ENCODE data around the gene THG1L. TPM values are rescaled to one million over a fixed set of nuclear protein-coding genes. Genes with fewer than 3 reads are reported as not detected.

Gene THG1L
- total and polyA plus RNA-seq, 10 of the 15 experiments (the other 5 are each of a cell fraction or from before 2014, with no cell fraction given): 24.8 to 58.0 (median 34.5) TPM

DNA sequence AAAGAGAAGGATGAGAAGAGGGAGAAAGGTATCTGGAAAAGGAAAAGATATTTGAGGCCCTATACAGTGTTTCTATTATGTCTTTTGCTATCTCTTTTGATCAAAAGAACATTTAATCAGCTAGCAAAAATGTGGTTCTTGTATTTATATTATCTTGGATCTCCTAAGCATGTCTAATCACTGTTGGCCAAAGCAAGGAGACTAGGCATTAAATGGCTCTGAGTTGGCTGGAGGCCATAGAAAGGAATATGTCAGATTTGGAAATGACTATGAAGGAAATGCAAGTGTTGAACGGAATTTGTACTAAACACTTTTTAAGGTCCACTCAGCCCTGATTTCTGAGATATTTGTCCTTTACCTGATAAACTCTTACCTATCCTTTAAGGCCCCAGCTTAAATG is 22.4 kb upstream of the THG1L start:
- POLR2A ChIA-PET: no interaction called here
- no peaks in the 10 kb centered on the region for H3K27me3 ChIP-seq (replicated peaks in 1 of 2; ENCODE audit: control insufficient read depth in 2 of 2, insufficient read depth in 2 of 2, low read length in 1 of 2)
- H3K27ac ChIP-seq (ENCODE audit: control insufficient read depth, insufficient read depth): no peak overlapping the region
- intact Hi-C loops (cut with micrococcal nuclease; ENCODE audit: unreplicated experiment) (no loop called here), in situ Hi-C loops (cut with MboI) (no loop called here)
- no peaks in the 10 kb centered on the region for H4K20me1 ChIP-seq (ENCODE audit: control insufficient read depth, insufficient read depth)
- H2AFZ ChIP-seq (ENCODE audit: control insufficient read depth, low read depth, low read length): no peak overlapping the region
- CTCF ChIA-PET: interaction anchor here (0.6 to 1.6 kb wide), 5 partner anchors 9 to 147 kb away, joined by 3 to 5 read pairs (median 3); no protein-coding TSS in a partner anchor
- no peak overlapping the region for H3K4me2 ChIP-seq (ENCODE audit: control insufficient read depth, insufficient read depth)
- TF ChIP-seq, protein P1, sequence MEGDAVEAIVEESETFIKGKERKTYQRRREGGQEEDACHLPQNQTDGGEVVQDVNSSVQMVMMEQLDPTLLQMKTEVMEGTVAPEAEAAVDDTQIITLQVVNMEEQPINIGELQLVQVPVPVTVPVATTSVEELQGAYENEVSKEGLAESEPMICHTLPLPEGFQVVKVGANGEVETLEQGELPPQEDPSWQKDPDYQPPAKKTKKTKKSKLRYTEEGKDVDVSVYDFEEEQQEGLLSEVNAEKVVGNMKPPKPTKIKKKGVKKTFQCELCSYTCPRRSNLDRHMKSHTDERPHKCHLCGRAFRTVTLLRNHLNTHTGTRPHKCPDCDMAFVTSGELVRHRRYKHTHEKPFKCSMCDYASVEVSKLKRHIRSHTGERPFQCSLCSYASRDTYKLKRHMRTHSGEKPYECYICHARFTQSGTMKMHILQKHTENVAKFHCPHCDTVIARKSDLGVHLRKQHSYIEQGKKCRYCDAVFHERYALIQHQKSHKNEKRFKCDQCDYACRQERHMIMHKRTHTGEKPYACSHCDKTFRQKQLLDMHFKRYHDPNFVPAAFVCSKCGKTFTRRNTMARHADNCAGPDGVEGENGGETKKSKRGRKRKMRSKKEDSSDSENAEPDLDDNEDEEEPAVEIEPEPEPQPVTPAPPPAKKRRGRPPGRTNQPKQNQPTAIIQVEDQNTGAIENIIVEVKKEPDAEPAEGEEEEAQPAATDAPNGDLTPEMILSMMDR (IDR thresholded peaks at IDR 0.05 in 2 of 3, conservative IDR thresholded peaks at IDR 0.05 in 1 of 3; ENCODE audit: control insufficient read depth in 2 of 3, extremely low read depth in 1 of 3, insufficient read depth in 1 of 3, low read depth in 3 of 3, low read length in 3 of 3): no peak
- TF ChIP-seq CREB1 (IDR thresholded peaks at IDR 0.05; ENCODE audit: low read depth): no peak
- no peak for TF ChIP-seq BCL11A (IDR thresholded peaks at IDR 0.05; ENCODE audit: low read depth, low read length)
- TF ChIP-seq NR2C2 (IDR thresholded peaks at IDR 0.05; ENCODE audit: borderline replicate concordance, control insufficient read depth, insufficient read length, low read depth): no peak
- no peak for TF ChIP-seq NR2F1 (conservative IDR thresholded peaks at IDR 0.05)
- TF ChIP-seq, protein P2, sequence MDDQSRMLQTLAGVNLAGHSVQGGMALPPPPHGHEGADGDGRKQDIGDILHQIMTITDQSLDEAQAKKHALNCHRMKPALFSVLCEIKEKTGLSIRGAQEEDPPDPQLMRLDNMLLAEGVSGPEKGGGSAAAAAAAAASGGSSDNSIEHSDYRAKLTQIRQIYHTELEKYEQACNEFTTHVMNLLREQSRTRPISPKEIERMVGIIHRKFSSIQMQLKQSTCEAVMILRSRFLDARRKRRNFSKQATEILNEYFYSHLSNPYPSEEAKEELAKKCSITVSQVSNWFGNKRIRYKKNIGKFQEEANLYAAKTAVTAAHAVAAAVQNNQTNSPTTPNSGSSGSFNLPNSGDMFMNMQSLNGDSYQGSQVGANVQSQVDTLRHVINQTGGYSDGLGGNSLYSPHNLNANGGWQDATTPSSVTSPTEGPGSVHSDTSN (IDR thresholded peaks at IDR 0.05; ENCODE audit: insufficient replicate concordance, low read depth, low read length): no peak
- no peak for TF ChIP-seq SMAD1 (IDR thresholded peaks at IDR 0.05; ENCODE audit: low read depth, partially characterized antibody)
- no peak for TF ChIP-seq SIN3A (IDR thresholded peaks at IDR 0.05; ENCODE audit: low read depth, low read length)
- TF ChIP-seq CBFB (IDR thresholded peaks at IDR 0.05; ENCODE audit: low read depth): no peak
- TF ChIP-seq SIX5 (IDR thresholded peaks at IDR 0.05; ENCODE audit: low read depth, low read length, severe bottlenecking): no peak
- no peak for TF ChIP-seq SKIL (IDR thresholded peaks at IDR 0.05; ENCODE audit: low read depth, poor library complexity, severe bottlenecking)
- no peak for TF ChIP-seq POLR2AphosphoS5 (IDR thresholded peaks at IDR 0.05; ENCODE audit: low read length)
- no peak for TF ChIP-seq RUNX3 (IDR thresholded peaks at IDR 0.05; ENCODE audit: low read length)
- TF ChIP-seq TCF3 (IDR thresholded peaks at IDR 0.05; ENCODE audit: borderline replicate concordance, insufficient read depth, low read depth, low read length): no peak
- TF ChIP-seq RELA (IDR thresholded peaks at IDR 0.05; ENCODE audit: borderline replicate concordance, partially characterized antibody): no peak
- no peak for TF ChIP-seq SPI1 (IDR thresholded peaks at IDR 0.05; ENCODE audit: borderline replicate concordance, insufficient read depth, low read depth, low read length)
- TF ChIP-seq PAX8 (IDR thresholded peaks at IDR 0.05): no peak
- no peak for TF ChIP-seq KDM1A (IDR thresholded peaks at IDR 0.05; ENCODE audit: borderline replicate concordance)
- no peak for TF ChIP-seq RAD51 (IDR thresholded peaks at IDR 0.05)
- no peak for TF ChIP-seq NR2C1 (IDR thresholded peaks at IDR 0.05)
- H3K4me3 ChIP-seq: no peak overlapping the region
- H3K9me3 ChIP-seq (replicated peaks; ENCODE audit: control insufficient read depth, insufficient read depth, low read length): no peaks in the 10 kb centered on the region
- DNase-seq (ENCODE audit: low read depth, low spot score) (no peak), FAIRE-seq (no peak), ATAC-seq (no peak)
- 96% methylated on average over 1 of the region's 1 CpG for WGBS (ENCODE audit: insufficient coverage, insufficient replicate concordance, low lambda C conversion rate, missing lambda C conversion rate)
- no TSS peak for BruUV-seq (replicated peaks)
- no peaks in the 10 kb centered on the region for H3K79me2 ChIP-seq (ENCODE audit: control insufficient read depth, insufficient read depth, low read length)
- H3K36me3 ChIP-seq (ENCODE audit: control insufficient read depth in 2 of 2, insufficient read depth in 2 of 2, low read length in 1 of 2): no peaks in the 10 kb centered on the region
- no peak overlapping the region for H3K9ac ChIP-seq (ENCODE audit: control insufficient read depth, insufficient read depth, low read length)
- RAD21 ChIA-PET (ENCODE audit: unreplicated experiment): no interaction called here
- SMC1A ChIA-PET (ENCODE audit: uncharacterized antibody, unreplicated experiment): interaction anchor here (1.2 to 1.7 kb wide), 3 partner anchors 9 to 366 kb away, joined by 3 to 7 read pairs (median 3); no protein-coding TSS in a partner anchor
- no peaks in the 10 kb centered on the region for H3K4me1 ChIP-seq (ENCODE audit: control insufficient read depth, insufficient read depth, low read length)

All from GM12878 (cell line).